C1 segment of cervical spinal cord (tissue), 14 donors: ENCODE data around the gene EHHADH.
"Not testable (repeated sequence)": the region's sequence is repeated elsewhere in the genome, so short reads cannot be mapped to it uniquely, and the experiment has no call there.

ENCODE experiments used
- DNase-seq, 14 donors: peaks; one replicate each; lab custom pipeline; 2025; lab: John Stamatoyannopoulos, UW

EHHADH gene

DNA sequence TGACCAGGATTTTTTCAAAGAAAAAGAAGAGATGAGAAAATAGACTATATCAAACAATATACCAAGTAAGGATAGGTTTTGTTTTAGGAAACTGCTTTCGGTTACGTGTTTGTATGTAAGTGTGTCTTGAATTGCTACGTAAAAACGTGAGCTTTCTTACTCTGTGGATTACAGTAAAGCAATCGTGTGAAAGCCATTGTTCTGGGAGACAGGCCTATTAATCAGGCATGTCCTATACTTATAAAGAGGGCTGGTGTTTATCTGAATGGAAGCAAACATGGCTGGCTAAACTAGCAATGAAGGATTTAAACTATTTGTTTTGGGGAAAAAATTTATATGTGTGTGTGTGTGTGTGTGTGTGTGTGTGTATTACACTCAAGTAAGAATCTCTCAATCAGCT lies 2.6 kb downstream of the EHHADH start:
- no peak for DNase-seq

DNA sequence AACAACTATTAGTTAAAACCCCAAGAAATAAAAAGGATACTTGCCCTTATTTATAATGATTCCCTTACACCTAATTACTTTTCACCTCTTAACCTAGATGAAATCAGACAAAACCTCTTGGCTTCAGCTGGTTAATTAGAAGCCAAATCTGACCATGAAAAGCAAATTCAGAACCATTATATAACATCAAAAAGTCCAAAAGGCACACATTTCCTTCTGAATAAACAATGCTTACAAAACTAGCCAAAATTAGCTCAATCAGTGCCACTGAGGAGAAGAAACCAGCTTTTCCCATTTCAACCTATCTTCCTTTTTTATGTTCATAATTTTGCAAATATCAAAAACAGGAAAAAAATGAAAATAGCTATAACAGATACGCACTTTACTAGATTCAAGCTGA lies 3.2 kb downstream of the EHHADH start:
- no peak for DNase-seq

DNA sequence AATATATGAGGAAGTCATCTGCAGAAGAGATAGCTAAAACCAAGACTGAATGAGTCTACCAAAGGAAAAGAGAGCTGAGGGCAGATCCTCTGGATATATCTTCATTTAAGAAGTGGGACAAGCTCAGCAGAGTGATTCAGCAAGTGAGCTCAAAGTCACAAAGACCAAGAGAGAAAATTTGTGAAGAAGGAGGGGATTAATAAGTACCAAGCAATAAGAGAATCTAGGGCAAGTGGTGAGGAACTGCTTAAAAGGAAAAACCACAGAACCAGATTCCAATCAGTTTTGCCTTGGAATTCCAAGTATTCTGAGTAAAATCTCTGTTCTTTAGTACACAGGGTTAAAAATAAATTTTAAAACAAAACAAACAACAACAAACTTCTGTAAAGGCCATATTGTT lies 3.6 kb downstream of the EHHADH start:
- no peak for DNase-seq

DNA sequence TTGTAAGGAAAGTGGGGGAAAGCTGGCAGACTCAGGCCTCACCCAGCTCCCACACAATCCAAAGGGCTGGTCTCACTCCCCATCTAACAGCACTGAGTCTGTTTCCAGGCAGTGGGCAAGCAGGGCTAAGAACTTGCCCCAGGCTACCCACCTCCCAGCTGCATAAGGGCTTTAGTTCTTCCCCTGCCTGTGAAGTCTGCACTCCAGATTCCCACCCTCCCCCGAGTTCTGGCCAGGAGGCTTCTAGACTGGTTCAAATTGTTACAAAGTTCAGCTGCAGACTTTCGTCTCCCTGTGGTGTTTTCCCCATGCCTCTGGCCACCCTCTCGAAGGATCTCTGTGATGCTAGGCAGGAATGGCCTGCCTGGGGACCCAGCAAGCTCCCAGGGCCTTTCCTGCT lies 11.2 kb downstream of the EHHADH start:
- DNase-seq: no peak

GRCh38 chr3:185236969-185237368 lies 16.9 kb downstream of the EHHADH start:
- DNase-seq: no peak

- DNase-seq: no peak
Measured at GRCh38 chr3:185233328-185233727, 20.5 kb downstream of the EHHADH start.

- DNase-seq: not testable (repeated sequence)
Measured at GRCh38 chr3:185226526-185226925, 27.3 kb downstream of the EHHADH start.

DNA sequence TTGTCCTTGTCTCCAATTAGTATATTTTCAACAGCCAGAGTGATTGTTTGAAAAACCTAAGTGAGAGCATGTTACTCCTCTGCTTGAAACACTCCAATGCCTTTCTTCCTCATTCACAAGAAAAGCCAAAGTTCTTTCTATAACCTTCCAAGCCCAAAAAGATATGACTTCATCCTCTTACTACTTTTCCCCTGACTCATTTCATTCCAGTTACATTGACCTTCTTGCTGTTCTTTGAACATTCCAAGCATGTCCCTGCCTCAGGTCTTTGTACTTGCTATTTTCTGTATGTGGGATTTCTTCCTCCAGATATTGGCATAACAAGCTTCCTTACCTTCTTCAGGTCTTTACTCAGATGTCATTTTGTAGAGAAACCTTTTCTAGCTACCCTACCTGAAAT lies 28.3 kb downstream of the EHHADH start:
- DNase-seq: no peak

DNA sequence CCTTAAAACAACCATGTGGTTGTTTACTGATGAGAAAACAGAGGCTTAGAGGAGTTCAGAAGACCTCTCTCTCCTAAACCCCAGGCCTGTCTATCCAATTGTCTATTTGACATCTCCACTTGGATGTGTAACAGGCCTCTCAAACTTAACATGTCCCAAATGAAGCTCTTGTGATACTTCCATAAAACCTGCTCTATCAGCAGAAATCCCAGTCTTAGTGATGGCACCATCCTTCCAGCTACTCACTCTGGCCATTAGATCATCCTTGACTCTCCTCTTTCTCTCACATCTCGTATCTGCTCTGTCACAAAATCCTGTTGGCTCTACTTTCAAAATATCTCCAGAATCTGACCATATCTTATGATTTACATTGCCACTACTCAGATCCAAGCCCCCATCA lies 28.8 kb downstream of the EHHADH start:
- DNase-seq: no peak

DNA sequence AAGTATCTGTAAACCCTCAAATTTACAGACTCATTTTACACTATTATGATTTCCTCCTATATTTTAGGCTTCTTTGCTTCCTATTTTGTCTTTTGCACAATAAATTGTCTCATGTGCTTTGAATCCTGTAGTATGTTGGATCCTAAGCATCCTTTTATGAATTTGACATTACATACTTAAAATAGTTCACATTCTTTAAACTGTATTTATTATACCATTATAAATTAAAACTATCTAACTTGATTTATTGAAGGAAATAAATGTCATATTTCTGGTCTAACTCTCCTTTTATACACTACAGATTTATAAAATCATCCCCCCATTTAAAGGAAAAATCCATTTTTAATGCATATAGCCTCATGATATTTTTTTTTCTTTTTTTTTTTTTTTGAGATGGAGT lies 32.6 kb downstream of the EHHADH start:
- DNase-seq: no peak

DNA sequence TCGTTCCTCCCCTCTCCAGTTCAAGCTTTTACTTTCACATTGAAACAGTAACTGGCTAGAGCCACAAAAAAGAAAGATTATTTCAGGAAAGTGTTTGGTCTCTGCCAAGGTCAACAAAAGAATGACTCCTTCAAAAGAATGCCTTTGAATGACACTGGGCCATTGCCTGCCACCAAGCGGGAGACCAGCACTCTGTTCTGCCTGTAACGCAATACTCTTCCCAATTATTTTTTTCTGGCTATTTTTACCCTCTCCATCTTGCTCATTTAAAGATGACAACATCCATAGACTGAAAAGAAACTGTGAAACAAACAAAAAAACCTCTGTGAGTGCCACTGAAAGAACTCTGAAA lies 37.3 kb downstream of the EHHADH start:
- peak in 2 of 14 donors; percentile 17 to 20 for DNase-seq

DNA sequence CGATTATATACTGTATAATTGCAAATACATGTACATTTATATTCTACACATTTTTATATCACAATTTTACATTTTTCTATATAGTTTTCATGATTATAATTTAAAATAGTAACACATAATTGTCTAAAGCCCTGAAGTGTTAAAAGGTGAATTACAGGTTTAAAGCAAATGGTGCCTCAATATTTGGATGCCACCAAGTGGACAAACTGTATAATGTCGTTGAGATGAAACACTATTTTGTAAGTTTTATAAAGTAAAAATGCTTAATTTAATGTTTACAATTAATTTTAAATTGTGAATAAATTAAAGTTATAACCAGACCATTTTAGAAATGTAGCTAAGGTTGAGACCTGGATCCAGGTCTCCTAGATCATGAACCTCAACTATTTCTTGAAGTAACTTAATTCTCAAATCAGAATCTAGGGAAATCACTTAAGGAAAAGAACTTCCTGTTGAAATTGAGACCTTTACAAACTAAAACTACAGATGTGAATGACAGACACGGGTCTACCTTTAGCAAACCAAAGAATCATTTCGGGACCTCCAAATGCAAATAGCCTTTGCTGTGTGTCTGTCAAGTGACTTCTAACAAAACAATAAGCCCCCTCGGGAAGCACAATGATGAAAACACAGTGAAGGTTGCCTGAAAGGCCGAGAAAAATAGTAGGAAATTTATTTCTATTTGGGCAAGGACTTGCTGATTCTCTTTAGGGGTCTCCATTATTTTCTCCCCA lies 37.8 kb downstream of the EHHADH start:
- DNase-seq: no peak

- DNase-seq: no peak
Measured at GRCh38 chr3:185212559-185212958, 41.3 kb downstream of the EHHADH start.

GRCh38 chr3:185212086-185212485 lies 41.8 kb downstream of the EHHADH start:
- DNase-seq: no peak

DNA sequence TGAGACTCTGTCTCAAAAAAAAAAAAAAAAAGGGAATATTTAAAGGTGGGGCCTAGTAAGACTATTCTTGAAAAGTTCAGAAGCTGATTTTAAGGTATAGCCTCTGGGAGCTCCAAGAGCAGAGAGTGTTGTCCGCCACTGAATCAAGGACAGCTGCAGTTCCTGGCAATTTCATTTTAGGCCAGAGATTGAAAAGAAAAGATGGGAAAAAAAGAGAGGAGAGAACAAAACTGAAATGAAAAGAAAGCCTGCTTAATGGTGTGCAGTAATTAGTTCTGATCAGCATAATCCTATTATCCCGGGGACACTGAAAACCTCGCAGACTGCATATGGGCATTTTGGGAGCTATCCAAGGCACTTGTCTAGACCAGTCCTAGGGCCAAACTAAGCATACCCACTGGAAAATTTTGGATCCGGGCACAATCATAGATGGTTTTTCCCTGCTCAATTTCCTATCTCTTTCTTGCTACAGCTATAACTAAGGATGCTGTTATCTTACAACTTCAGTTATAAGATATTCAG lies 43.2 kb downstream of the EHHADH start:
- no peak for DNase-seq

DNA sequence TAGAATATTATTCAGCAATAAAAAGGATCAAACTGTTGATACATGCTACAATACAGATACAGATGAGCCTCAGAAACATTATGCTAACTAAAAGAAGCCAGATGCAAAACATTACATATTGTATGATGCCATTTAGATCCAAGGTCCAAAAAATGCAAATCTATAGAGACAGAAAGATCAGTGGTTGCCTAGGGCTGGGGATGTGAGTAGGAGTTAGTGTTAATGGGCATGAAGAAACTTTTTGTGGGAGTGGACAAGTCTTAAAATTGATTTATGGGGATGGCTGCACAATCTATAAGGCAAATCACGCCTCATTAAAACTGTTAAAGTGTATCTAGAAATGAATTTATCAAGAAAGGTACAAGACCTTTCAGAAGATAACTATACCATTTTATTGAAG lies 45.0 kb downstream of the EHHADH start:
- DNase-seq: no peak

GRCh38 chr3:185207931-185208746 lies 45.7 kb downstream of the EHHADH start:
- DNase-seq: no peak

GRCh38 chr3:185207481-185207880 lies 46.4 kb downstream of the EHHADH start:
- DNase-seq: no peak

GRCh38 chr3:185205865-185206264 lies 48.0 kb downstream of the EHHADH start:
- DNase-seq: no peak

DNA sequence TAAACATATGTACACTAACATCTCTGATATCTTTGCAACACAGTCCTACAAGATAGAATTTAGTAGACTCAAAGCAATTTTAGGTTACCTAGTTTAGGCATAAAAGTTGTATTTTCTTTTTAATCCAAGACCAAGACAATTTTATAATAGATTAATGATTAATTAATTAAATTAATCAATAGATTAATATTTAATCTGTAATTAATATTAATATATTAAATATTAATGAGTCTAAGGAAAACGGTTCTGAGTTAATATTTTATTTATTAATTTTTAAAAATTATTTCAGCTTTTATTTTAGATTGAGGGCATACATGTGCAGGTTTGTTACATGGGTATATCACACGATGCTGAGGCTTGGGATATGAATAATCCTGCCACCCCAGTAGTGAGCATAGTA lies 49.0 kb downstream of the EHHADH start:
- DNase-seq: no peak

- DNase-seq: no peak
Measured at GRCh38 chr3:185200639-185201038, 53.2 kb downstream of the EHHADH start.

- no peak for DNase-seq
Measured at GRCh38 chr3:185199671-185200070, 54.2 kb downstream of the EHHADH start.

- DNase-seq: no peak
Measured at GRCh38 chr3:185199206-185199605, 54.6 kb downstream of the EHHADH start.
